Fibroblast of skin of right quadriceps (primary cell): ENCODE measurements around the gene RPS6KA2.

ENCODE experiments used
- DNase-seq: peaks from one replicate; pipeline ENCODE4 v3.0.0-alpha.2; 2013

The RPS6KA2 gene

DNA sequence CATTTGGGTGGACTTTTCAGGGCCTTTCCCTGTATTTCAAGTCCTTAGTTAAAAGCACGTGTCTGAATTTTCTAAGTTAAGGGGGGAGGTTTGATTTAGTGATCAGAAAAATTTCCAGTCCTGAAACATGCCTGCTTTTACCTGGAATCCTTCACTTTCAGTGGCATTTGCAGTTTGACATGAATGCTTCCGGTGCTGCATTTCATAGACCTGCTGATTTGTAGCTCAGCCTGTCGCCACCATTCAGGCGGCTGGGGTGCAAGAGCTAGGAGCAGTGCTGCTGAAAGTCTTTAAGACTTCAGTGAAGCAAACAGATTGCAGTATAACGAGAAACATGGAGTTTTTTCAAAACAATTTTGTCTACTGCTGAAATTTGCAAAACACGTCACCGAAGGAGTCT is 14.0 kb downstream of the RPS6KA2 start:
- no peak for DNase-seq

DNA sequence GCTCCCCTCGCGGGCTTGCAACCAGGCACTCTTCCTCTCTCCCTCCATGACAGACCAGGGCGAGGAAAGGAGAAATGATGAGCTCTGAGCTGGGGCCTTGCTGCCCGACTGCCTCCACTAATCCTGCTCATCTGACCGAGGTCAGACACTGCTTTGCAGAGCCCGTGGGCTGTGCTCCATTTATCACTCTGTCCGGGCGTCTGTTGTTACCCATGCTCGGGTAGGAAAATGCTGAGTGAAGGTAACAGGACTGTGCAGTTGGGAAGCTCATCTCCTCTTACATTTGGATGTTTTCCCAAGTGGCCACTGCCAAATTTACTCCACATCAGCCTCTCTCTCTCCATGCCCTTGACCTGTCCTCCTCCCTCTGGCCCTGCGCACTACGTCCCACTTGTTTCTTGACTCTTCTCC is 14.6 kb downstream of the RPS6KA2 start:
- DNase-seq, result no peak

DNA sequence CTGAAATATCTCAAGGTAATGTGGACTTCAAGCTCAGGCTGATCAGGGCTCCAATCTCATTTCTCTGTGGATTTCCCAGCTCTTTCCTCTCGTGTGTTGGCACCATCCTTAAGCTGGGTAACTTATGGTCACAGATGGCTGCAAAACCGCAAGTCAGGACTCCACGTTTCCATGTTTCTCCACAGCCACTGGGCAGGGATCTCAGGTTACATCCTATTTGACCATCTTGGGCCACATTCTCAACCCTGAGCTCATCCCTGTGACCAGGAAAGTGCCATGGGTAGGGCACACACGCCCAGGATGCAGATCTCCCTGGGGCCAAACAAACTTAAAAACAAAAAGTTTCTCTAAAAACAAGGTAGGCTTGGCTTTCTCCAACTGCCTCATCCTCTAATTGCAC is 15.4 kb downstream of the RPS6KA2 start:
- no peak for DNase-seq

DNA sequence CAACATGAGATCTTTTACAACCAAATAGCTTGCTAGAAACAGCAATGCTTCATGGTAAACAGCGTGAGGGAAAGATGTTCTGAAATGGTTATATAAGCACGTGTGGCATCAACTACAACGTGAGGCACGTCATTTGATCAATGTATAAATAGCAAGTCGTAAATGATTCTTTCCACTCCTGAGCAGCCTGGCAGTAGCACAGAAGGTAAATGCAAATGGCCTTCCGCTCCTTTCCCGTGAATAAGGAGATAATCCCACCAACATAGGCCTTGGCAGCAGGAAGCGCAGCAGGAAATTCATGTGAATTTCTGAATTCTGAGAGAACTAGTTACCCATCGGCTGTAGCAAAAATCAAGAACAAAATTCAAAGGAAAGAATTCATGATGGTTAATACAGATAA is 17.0 kb downstream of the RPS6KA2 start:
- DNase-seq, result no peak

DNA sequence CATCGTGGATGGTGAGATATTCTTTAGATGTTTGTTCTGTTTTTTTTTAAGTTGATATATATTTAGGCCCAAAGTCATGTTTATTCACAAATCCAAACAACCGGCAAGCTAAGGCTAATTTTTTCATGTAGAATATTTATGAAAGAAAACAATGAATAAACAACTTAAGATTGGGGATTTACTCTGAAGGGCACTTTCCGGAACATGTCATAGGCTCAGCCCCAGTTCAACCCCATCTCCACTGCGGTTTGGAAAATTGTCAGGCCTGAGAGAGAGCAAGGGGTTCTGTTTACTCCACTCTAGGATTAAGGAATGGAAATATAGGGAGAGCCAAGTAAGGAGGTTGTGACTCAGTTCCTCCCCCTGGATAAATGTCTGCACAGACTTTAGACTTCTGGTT is 18.3 kb downstream of the RPS6KA2 start:
- no peak for DNase-seq

DNA sequence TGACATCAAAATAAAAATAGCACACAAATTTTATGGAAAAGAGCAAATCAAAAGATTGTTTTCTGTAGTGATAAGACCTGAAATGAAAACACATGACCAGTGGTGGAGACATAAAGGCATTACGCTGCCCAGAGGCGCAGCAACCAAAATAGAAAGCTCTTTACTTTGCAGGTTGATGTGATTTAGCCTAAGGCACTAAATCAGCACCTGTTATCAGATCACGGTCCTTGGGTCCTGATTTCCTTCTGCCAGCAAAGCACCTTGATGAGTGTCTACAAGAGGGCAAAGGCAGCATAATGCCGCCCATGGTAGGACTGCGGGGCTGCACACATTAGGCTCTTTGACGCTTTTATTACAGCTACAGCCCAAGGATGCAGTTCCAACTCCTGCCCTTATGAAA is 21.3 kb downstream of the RPS6KA2 start:
- DNase-seq, result no peak

DNA sequence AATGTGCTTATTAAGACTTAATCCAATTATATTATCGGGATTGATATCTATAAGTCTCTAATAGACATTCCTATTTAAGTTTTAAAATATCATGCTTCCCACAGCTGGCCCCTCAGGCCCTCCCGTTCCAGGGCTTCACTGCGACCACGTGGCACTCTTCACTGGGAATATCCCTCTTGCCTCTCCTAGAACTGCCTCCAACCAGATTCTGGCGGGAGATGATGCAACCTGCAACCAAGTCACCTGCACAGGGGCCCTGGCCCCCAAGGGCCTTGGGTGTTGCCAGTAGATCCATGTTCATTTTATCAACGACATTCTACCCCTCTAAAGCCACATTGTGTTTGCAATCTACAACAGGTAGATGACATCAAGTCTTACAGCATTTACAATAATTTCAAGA is 22.1 kb downstream of the RPS6KA2 start:
- no peak for DNase-seq

DNA sequence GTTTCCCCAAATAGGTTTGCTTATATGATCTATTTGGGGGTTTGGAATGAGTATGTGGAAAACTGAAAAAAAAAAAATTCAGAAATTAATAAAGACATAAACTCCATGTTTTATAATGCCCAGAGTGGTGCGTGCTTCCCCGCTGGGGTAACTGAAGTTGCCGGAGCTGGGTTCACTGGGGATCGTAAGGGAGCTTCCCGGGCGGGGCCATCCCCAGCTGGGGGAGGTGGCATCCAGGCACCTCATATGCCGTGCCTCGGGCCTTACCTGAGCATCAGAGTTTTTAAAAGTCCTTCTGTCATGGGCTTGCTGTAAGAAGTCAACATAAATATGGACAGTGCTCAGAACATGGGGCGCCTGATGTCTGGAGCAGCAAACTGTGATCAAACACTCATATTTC is 22.7 kb downstream of the RPS6KA2 start:
- DNase-seq, result no peak

DNA sequence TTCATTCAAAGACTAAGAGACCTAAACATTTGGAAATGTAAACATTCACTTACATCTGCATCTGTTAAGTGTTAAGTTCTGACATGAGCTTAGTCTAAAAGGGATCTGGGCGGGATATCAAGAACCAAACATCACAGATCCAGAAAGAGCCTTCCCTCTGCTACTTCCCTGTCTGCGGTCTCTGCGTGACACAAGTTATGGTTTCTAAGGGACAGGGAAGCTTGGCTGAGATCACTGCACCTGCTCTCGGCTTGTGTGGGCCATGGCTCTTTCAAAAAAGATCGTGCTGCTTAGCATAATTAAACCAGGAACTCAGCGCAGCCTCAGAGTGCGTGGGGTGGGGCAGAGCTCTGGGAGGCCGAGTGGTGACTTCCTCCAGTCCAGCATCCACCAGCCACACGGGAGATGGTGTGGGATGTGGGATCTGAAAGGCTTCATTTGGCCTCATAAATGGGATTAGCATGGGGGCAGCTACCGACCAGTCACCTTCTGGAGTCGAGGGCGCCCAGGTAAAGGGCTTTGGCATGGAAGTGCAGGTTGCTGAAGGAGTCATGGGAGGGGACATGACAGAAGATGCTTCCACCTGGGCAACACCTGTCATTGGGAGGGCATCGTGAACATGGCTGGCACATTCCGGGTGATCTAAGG is 23.9 kb downstream of the RPS6KA2 start:
- DNase-seq, result peak; percentile 38

DNA sequence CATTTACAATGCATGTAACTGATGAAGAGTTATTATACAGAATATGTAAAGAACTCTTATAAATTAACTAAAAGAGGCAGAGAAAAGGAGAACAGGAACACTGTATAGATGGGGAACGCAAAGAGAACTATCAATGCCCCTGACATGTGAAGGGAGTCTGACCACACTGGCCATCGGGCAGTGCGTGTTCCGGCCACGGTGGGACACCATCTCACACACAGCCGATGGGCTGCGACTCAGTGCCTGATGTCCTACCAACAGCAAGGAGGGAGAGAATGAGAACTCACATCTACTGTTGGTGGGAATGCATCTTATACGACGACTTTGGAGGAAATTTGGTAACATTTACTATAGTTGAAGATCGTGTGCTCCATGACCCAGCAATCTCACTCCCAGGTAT is 25.1 kb downstream of the RPS6KA2 start:
- DNase-seq, result no peak

DNA sequence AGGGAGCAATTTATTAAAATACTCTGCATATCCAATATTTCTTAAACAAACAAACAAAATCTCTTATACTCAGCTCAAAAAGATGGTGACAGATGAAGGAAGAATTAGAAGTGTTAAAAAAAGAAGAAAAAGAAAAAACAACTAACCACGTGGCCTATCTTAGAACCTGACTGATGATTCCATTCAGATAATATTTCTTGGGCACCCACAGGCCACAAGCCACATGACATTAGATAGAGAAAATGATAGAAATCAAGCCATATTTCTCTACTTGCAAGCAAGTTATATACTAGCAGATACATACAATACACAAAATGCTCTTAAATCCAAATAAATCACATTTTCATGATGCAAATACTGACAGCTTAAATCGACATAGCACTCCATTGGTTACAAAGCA is 26.1 kb downstream of the RPS6KA2 start:
- DNase-seq, result no peak

DNA sequence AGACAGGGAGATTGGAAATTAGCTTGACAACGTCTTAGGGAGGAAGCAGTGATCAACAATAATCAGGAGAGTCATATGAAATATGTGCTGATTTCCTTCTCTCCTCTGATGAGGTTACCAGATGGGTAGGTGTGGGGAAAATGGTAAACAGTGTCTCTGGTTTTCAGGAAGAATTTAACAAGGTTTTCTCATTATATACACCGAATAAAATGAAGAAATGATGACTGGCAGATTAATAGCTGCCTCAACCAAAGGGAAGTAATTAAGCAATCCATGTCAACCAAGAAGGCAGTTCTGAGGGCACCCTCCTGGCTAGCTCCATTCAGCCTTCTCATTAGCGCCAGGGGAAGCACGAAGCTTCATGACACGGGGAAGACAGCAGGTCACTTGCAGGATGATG is 27.8 kb downstream of the RPS6KA2 start:
- no peak for DNase-seq

DNA sequence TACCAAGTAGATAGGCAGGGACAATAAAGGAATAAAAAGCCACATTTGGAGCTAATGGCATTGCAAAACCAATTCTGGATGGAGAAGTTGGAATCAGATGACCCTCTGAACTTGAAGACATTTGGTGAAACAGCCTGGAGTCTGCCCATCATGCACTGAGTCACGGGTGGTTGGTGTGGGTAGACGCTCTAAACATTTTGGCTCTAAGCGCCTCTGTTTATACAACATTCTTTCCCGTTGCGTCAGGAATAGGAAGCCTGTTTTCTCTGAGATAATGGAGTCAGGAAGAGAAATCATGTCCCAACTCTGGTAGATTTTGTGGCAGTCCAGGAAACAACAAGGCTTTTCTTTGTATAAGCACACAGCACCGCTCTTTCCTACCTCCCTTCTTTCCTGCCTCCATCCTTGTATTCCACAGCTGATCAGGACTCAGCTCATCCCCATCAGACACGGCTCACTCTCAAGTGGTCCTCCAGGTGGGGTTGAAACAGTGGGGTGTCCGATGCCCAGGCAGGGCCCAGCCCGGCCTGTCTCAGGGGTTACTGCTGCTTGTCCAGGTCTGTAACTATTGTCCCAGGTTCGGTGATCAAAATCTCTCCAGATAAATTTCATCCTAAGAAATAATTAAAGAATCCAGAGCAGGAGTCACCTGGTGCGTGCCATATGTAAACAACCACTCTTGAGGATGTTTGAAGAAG is 28.5 kb downstream of the RPS6KA2 start:
- peak; percentile 91 for DNase-seq

DNA sequence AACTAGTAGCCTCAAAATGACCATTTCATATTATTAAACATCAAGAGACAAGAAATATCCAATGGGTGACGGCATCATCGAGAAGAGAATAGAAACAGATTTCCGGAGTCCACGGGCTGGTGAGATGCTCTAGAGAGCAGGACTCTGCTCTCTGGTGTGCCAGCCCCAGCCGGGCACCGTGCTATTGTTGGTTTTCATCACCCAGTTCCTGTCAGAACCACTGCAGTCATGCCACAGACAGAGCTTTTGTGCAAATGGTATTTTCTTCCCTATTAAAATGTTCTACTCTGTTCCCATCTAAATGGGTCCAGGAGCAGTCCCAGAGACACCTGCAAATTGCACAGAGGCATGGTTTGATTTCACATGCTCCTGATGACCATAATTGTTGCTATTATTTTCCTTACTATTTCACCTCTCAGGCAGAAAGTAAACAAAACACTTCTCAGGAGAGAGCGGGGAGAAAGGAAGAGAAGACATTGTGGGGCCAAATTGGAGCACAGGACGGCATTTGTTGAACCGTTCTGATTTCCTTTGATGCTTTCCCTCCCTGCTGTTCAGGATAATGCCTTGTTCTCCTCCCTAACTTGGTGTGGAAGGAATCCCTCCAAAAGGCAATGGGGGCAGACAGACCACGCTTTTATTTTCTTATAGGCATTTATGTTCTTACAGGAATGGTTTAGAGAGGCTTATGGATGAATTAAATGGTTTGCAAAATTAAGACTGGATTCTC is 29.2 kb downstream of the RPS6KA2 start:
- no peak for DNase-seq

DNA sequence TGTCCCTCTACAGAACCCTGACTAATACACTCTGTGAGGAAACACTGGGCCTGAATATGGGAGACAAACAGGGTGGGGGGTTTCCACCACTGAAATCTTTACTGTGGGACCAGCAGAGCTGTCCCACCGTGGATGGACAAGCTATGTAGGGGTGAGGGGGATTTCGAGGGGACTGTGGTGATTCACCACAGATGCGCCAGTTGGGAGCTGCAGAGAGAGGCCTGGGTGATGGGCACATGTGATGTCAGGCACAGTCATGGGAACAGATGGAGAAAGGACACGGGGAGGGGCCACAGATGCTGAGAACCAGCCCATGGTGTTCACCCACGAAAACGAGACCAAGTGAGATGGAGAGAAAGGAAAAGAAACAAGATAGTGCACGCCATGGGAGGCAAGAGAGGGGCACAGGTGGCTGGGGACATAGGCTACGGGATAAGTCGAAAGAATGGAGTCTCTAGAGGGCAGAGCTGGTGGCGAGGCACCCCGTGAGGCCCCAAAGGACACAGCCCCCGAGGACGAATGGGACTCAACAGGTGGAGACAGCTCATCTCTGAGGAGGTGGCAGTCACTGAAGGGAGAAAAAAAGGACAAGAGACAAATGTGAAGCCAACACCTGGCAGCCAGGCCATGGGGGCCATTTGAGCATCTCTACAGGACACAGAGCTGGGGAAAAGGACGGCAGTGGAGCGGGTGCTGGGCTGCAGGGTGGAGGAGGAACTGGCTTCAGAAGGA is 30.1 kb downstream of the RPS6KA2 start:
- DNase-seq, result no peak

DNA sequence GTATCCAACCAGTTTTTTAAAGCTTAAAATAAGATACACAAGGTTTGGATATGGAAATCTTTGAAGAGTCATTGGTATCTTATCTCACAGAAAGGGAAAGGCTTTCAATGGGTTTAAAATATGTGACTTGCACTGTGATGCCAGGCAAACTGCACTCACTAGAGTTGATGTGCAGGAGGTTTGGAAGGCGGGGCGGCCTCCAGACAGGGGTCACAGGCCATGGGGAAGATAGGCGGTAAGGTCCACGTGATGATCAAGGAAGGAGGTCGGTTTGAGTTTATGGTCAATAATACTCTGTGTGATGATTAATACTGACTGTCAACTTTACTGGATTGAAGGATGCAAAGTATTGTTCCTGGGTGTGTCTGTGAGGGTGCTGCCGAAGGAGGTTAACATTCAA is 31.1 kb downstream of the RPS6KA2 start:
- no peak for DNase-seq

DNA sequence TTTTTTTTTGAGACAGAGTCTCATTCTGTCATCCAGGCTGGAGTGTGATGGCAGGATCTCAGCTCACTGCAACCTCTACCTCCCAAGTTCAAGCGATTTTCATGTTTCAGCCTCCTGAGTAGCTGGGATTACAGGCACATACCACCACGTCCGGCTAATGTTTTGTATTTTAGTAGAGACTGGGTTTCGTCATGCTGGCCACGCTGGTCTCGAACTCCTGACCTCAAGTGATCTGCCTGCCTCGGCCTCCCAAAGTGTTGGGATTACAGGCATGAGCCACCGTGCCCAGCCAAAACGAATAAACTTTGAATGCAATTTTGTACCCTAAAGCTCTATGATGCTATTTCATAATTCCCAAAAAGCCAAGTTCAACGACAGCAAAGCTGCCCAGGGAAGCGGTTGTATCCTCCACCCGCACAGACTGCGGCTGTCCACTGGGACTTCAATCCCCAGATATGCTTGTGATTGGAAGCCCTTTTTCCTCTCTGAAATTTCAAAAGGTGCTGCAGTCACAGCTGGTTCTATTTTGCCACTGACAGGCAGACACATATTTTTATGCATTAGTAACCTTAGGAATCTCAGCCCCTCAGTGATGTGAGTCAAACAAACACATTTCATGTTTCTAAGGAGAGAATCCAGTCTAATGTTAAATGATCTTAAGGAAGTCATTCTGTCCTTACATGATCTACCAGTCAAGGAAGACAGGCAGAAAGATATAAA is 31.8 kb downstream of the RPS6KA2 start:
- DNase-seq, result peak; percentile 94

DNA sequence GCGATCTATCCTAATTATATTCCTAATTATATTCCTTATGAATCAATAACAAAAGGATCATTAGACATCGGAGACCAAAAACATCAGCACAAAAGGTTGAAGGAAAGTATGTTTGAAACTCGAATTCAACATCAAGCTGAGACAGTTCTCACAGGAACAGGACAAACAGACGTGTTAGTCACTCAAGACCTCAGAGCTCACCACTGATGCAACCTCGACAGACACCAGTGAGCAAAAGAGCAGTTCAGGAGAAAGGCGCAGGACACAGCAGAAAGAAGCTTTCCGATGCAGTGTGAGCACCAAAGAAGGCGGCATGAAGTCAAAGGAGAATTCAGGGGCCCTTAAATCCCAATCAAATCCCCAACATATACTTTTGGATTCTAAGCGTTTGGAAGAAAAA is 34.2 kb downstream of the RPS6KA2 start:
- DNase-seq, result peak; percentile 50

DNA sequence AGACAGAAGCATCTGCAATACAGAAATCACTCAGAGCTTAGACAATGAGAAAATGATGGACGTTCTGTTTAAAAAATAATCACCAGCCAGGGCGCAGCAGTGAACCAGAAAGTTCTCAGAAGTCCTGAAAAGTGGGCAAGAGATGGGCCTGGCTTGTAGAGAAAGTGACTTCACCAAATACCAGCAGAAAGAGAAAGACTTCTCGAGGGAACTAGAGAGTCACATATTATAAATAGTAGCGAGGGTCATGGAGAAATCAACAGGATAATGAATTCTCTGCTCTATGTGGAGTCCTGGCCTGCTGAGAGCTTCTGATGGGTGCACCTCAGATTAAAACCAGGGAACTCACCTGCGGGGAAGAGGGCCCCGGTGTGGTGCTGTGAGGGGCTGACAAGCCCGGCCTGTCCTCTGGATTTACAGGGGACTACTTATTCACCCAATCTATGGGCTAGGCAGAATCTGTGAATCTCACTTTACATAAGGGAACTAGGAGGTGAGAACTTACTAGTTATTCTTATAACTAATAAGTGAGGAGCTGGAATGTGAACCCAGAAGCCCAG is 35.0 kb downstream of the RPS6KA2 start:
- no peak for DNase-seq

DNA sequence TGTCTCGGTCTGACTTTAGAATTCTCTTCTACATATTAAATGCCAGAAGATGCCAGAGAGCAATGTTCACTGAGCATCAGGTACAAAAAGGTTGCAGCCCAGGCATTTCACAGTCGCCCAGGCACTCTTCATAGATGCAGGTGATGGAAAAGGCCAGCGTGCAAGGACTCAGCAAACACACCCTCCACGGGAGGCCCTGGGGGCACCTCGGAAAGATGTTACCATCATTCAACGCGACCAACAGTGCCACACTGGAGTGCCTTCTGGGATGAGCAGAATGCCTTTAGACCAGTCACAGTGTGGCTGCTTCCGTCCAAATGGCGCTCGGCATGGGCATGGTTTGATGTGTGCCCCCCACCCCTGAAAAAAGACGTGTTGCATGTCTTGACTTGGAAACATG is 36.0 kb downstream of the RPS6KA2 start:
- DNase-seq, result no peak

DNA sequence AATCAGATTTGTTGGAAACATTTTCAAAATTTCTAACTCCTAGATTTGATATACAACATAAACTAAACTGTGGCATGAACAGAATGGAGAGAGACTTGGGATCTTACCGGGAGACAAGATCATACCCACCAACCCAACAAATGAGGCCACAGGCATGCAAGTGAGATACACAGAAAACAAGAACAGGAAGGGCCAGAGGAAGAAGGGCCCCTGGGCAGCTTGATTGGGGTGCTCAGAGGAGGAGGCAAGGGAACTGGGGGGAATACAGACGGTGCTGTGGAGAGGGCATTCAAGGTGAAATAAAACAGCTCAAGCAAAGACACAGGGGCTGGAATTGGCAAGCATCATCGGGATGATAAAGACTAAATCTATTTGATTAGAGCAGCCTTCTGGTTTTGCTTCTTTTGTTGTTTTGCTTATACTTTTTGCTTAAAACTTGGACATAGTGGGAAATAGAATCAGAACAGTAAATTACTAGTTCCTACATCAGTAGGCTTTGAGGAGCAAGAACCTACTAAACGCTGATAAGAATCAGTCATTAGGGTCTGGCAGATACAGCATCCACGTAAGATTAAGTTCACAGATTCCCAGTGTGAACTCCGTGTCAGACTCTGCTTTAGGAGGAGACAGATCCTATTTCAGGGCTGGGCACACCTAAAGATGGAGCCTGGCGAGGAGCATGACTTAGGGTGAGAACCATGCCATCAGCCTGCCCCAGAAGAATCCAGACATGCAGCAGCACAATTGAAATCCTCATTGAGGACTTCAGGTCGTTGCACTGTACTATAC is 37.1 kb downstream of the RPS6KA2 start:
- DNase-seq, result no peak

DNA sequence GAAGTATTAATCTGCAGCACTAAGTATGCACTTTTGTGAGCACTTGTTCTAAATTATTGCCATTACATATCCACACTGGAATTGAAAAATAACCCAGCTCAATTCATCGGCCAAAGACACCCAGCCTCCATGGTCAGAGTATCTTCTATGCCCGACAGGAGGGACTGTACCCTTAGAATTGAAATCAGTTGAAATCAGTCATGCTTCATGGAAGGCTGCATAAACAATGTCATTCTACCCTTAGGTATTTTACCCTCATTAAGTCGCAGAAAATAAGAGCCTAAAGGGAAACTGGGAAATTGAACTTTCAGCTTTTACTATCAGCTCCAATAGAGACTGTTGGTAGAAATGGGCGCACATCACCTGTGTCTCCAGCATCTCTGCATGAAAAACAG is 37.7 kb downstream of the RPS6KA2 start:
- no peak for DNase-seq
